NT2/D1 (cell line): Measurements from ENCODE around the gene BACE1-AS.

Experiments used
- YY1 ChIP-seq: IDR thresholded peaks from 2 replicates; pipeline ENCODE4 v1.6.1; 2011; ENCODE audit not compliant: insufficient read length, insufficient read depth
- ZNF274 ChIP-seq: IDR thresholded peaks from 2 replicates; pipeline ENCODE4 v1.6.1; 2011; ENCODE audit warnings: mild to moderate bottlenecking, low read depth, low read length

- no peak for TF ChIP-seq ZNF274
- TF ChIP-seq YY1: no peak
These were observed 34.6 kb upstream of the BACE1-AS start for GRCh38 chr11:117256573-117256972.
